HG03064 (cell line): Measurements from ENCODE around the gene TACR1.
"Not testable (repeated sequence)": the region's sequence is repeated elsewhere in the genome, so short reads cannot be mapped to it uniquely, and the experiment has no call there.

Experiments used
- ATAC-seq: cut with Tn5 transposase; IDR thresholded peaks from one replicate; pipeline ENCODE4 v1.9.1; 2021; ENCODE audit warnings: low read depth; ENCODE audit not compliant: unreplicated experiment

TACR1 gene

DNA sequence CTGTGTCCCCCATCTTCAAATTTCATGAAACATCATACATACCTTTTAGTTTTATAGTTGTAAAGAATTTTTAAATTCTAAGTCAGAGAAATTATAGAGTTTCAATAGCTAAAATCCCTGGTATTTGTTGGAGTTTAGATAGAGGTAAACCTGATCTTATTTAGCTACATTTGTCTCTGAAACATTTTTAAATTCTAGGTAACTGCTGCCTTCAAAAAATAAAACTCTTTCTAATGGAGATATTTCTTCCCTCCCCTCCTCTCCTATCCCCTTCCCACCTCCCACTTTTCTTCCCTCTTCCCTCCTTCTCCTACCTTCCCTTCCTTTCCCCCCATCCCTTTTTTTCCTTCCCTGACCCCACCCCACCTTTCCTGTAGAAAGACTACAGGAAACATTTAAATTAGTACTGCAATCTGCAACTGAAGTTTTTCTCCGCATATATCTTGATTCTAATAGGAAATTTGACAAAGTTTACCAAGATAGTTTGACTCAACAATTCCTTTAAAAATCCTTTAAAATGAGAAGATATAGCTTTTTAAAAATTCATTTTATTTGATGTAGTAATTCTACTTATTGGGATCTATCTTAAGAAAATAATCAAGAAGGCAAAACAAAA, 4.1 kb downstream of the TACR1 start:
- ATAC-seq = no peak

DNA sequence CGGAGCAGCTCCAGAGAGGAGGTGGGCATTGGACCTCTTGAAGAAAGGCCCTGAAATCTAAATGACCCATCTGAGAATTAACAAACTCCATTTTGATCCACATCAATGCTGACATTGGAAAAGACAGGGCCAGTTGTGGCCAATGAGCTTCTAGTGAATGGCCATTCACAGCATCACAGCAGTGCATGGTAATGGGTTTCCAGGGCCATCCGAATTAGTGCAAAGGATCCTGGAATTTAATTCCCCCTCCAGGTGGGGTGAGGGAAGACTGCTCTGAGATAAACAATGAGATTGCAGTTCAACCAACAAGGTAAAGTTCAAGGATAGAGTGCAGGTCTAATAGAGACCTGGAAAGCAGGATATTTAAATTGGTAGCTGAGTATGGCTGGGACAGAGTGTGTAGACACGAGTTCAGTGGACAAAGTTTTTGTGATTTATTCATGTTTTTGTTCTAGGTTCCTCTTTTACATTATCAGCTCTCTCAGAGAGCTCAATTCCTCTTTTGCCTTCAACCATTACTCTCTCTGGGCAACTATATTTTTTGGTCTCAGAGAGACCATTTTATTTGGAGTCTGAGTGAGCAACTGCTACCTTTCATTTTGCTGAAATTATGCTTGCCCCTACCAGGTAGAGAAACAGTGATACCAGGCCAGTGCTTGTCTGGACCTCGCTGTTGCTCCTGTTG, 5.0 kb downstream of the TACR1 start:
- ATAC-seq = no peak

DNA sequence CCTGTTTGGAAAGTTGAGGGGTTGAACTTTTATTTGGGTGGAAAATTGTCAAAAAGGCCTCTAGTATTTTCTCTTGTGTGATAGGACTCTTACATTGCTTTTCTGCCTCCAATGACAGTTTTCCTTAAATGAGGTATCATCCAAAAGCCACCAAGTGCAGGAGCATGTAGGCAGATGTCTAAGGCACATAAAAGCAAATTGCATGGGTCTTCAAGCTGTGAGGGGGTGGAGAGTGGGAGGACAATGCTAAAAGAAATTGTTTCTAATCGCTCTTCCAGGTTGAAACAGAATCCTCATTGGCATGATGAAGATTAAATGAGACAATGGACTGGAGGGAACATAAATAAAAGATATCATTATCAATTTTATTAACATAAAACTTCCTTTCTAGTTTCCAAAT, 6.8 kb downstream of the TACR1 start:
- no peak for ATAC-seq

DNA sequence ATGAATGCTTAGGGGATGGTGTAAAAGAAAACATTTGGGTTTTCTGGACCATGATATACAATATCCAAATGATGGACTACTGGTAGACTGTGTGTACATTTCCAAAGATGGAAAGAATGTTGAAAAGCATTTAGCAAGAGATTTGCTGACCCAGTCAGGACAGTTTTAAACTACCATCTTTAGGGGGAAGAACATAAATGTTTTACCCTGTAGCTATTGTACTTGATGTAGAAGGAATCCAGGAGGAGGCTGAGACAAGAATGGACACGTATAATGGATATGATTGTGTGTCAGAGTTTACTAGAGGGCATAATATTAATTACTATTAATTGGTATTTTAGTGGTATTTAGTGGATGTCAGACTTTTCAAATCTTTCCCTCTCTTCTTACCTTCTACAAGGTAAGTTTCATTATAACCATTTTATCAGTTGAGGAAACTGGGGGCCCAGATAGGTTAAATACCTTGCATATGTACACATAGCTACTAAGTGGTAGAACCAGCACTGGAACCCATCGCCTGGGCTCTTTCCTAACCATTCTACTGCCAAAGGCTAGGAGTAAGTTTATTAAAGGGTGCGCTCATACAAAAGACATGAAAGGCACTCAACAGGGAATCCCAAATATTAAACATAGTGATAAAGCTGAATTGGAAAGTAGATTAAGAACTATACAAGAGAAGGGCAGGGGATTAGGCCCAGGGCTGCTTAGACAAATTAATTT, 8.9 kb downstream of the TACR1 start:
- ATAC-seq = no peak

DNA sequence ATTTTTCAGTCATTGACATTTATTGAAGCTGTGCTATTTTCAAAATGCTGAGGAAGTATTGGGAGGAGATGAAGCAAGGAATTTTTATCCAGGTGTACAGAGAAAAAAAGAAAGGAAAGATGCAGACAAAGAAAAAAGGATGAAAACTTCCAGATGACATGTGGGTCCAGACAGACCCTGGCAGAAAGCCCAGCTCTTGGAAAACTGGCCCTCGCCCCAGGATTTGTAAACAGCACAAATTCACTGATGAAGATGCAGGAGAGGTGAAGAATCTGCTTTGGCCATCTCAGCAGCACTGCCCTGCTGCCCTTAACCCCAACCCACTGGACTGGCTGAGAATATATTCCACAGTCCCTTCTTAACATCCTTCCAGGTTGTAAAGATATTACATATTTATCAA, 12.5 kb downstream of the TACR1 start:
- no peak for ATAC-seq

DNA sequence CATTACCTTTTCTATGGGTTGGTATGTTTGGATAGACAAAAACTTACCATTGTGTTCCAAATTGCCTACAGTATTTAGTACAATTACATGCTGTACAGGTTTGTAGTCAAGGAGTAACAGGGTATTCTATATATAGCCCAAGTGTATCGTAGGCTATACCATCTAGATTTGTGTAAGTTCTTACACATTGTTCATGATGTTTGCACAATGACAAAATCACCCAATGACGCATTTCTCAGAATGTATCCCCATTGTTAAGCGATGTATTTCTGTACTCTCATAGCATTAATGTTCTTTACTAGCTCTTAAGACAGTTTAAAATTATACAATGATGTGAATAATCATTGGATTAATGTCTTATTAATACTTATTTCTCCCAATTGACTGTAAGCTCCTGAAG, 16.7 kb downstream of the TACR1 start:
- no peak for ATAC-seq

DNA sequence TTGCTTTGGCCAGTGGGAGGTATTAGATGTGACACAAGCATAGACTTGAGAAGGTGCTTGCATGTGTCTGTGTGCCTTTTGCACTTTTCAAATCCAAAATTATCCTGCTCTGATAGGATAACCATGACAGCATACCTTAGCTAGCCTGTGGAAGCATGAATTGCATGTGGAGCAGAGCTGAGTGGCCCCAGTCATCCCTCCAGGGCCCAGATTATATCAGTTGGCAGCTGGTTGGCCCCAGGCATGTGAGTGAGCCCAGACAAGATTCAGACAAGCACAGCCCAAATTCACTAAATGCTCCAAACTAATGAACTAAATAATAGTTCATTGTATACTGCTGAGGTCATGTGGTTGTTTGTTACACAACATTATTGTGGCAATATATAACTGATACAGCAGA, 18.8 kb downstream of the TACR1 start:
- ATAC-seq = no peak

DNA sequence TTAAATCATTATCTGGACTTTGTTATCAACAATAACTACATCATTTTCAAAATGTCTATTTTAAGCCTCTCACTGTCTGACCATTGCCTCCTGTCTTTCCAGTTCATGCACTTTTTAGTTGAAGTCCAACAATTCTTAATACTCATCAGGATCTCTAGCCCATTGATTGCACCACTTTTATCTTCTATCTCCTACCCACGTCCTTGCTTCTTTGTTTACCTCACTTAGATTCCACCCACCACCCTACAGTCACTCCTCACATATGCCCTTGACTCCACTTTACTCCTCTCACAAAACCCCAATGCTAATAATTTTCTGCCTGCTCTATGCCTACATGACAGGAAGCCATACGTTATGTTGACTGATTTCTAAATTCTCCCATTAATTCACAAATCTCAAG, 21.9 kb downstream of the TACR1 start:
- ATAC-seq = no peak

DNA sequence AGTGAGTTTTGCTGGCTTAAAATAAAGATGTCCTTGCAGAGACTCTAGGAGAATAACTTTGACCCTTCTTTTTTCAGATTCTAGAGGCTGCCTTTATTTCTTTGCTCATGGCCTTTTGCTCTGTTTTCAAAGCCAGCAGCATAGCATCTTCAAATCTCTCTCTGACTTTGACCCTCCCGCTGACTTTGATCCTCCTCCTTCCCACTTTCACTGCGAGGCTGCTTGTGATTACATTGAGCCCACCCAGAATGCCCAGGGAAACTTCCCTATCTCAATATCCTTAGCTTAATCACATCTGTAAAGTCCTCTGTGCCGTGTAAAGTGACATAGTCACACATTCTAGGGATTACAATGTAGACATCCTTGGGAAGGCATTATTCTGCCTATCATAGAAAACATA, 23.9 kb downstream of the TACR1 start:
- no peak for ATAC-seq

DNA sequence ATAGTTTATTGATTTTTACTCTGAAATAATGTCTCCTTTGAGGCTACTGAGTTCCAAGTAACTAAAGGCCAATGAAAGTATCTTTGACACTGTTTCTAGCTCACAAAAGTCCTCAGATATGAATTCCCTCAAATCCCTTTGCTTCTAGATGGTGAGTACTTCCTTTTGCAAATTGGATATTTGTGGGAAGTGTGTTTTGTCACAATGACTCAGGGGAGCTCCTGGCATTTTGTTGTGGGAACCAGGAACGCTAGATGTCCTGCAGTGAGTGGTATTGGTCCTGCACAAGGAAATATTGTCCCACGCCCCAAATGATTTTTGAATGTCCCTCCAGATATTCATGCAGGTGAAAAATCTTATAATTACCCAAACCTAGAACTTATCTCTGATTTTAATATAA, 24.3 kb downstream of the TACR1 start:
- ATAC-seq = no peak

DNA sequence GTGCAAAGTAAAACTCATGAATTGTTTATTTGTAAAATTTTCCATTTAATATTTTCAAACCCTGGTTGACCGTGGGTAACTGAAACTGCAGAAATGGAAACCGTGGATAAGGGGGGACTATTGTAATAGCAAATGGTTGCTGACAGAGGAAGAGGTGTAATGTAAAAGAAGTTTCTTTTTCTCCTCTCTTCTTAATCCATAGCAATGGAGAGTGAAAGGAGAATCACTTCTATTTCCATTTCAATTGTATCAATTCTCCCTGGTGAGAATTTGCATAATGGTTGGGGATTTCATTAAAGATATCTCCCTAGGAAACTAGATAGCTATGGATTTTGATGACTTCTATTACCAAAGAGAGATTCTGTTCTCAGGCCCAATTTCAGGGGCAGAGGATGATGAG, 24.8 kb downstream of the TACR1 start:
- no peak for ATAC-seq

DNA sequence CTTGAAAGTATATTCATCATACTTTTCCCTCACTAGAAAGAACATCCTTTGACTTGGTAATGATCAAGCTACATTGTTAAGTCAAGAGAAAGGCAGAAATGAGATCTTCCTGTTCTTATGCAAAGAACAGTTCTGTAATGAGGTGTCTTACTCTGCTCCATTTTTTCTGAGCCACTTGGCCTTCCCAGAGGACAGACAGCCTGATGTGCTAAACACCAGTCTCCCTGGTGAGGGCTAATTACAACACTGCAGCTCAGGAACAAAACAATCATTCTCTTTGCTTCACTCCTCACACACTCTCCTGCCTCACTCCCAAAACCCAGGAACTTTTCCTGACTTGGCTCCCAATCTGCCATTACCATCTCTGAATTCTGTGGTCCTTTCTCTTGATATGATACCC, 25.6 kb downstream of the TACR1 start:
- no peak for ATAC-seq

DNA sequence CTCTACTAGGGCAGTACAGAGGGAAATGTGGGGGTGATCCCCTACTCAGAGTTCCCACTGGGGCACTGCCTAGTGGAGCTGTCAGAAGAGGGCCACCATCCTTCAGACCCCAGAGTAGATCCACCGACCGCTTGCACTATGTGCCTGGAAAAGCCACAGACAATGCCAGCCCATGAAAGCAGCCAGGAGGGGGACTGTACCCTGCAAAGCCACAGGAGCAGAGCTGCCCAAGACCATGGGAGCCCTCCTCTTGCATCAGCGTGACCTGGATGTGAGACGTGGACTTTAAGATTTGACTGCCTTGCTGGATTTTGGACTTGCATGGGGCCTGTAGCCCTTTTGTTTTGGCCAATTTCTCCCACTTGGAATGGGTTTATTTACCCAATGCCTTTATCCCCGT, 27.9 kb downstream of the TACR1 start:
- not testable (repeated sequence) for ATAC-seq

DNA sequence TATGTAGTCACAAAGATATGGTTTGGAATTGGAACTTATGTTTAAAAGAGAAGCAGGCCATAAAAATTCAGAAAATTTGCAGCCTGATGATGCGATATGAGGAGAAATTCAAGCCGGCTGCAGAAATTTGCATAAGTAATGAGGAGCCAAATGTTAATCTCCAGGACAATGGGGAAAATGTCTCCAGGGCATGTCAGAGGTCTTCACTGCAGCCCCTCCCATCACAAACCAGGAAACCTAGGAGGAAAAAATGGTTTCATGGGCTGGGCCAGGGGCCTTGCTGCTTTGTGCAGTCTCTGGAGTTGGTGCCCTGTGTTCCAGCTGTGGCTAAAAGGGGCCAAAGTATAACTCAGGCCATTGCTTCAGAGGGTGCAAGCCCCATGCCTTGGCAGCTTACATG, 28.4 kb downstream of the TACR1 start:
- no peak for ATAC-seq

DNA sequence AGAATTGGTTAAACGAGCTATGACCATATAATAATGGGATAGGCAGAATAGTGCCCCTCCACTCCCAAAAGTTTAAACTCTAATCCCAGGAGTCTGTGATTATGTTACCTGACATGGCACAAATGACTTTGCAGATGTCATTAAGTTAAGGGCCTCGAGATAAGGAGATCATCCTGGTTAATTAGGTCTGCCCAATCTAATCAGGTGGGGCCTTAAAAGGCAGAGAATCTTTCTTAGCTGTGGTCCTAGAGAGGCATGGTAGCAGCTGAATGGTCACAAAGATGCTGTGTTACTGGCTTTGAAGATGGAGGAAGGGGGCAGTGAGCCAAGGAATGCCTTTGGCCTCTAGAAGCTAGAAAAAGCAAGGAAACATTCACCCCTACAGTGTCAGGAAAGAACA, 31.1 kb downstream of the TACR1 start:
- no peak for ATAC-seq

DNA sequence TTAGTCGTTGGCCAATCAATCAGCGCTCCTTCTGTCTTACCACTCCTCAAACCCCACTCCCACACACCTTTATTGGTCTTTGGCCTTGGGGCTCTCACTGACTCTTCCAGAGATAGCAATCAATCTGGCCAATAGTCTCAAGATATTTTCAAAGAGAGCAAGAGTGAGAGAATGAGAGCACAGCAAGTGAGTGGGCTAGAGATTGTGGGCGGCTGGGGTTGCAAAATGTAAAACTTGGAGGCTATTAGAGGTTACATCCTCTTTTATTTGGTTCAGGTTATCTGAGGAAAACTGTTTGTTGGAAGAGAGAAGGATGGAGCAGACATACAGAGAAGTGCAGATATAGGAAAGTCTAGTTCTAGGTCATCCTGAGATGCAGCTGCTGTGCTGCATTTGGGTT, 32.8 kb downstream of the TACR1 start:
- no peak for ATAC-seq

DNA sequence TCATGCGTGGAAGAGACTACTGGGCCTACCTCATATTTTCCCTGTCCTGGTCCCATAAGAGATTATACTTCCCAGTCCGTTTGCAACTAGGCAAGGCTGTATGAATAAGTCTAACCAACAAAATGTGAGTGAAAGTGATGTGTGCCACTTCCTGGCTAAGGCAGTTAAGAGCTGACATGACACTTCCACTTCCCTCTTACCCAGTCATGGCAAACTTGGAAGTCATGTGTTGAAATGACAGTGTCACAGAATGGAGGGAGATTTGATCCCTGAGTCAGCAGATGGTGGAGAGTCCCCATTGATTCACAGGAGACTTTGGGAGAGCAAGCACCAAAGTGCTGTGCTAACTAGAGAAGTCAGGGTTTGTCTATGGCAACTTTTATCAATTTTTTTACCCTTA, 36.4 kb downstream of the TACR1 start:
- ATAC-seq = no peak

DNA sequence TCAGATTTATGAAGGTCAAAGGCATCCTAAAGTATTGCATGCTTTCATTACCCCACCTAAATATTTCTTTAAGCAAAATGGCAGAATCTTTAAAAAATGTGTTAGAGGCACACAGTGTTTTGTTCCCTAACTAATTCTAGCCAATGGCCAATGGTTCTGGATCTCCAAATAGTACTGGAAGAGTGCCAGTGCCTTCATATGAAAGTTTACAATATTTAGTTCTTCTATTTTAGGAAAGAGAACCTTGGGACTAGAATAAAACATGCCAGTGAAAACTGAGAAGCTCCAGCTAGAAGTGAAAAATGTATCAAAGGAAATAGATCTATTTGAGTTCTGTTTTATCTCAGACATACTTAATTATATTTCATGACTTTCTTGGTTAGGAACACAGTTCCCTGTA, 37.1 kb downstream of the TACR1 start:
- ATAC-seq = no peak

DNA sequence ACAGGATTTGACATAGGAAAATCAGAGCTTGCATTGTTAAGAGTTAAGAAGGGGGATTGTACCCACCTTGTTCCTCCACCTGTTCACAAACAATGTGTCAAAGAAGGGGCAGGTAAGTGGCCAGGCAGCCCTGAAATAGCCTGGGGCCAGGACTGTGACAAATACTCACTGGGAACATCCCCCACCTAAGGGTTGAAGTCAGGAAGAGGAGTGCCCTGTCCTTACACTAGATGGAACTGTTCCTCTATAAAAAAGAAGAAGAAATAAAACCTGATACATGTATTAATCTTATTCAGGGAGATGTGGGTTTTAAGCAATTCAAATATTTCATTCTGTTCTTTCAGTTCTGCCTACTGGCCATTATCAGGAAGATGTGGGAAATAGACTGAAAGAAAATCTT, 41.9 kb downstream of the TACR1 start:
- ATAC-seq = no peak

DNA sequence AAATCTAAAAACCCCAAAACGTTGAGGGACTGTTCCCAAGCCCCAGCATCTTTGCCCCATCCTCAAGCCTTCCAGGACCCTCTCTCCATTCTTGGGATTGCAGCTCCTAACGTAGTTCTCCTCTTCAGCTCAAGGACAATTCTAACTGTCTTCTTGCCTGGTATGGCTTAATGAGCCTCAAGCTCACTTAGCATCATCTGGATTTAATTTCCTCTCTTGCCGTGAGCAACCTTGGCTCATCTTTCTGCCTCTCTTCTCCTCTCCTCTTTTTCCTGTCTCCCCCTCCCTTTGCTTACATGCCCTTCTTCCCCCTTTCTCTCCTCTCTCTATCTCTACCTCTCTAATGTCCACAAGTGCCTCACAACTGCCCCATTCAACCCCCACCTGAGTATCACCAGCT, 44.2 kb downstream of the TACR1 start:
- ATAC-seq = no peak

DNA sequence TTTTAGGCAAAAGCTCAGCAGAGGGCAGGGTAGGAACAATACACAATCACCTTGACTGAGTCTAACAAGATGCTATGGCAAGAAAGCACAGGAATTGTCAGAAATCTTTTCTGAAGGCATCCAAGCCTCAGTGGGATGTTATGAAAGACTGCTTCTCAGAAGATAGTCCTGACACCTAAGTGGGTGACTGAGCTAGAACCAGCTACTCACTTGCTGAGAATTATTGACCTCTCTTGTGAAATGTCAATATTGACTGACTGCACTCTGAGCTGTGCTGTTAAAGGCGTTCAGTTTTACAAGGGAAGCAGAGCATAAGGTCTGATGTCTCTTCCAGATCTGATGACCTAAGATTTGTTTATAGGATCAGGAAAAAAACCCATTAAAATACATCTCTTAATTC, 46.1 kb downstream of the TACR1 start:
- ATAC-seq = no peak

DNA sequence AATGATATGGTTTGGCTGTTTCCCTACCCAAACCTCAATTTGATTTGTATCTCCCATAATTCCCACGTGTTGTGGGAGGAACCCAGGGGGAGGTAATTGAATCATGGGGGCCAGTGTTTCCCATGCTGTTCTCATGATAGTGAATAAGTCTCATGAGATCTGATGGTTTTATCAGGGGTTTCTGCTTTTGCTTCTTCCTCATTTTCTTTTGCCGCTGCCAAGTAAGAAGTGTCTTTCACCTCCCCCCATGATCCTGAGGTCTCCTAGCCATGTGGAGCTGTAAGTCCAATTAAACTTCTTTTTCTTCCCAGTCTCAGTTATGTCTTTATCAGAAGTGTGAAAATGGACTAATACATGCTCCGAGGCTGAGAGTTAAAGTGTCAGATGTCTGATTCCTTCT, 47.1 kb downstream of the TACR1 start:
- ATAC-seq = not testable (repeated sequence)
